ENCODE data around the gene SOHLH1. TPM values are rescaled to one million over a fixed set of nuclear protein-coding genes. Genes with fewer than 3 reads are reported as not detected.

SOHLH1 gene
- total RNA-seq, 1 experiment from 2014 or later, result not detected

DNA sequence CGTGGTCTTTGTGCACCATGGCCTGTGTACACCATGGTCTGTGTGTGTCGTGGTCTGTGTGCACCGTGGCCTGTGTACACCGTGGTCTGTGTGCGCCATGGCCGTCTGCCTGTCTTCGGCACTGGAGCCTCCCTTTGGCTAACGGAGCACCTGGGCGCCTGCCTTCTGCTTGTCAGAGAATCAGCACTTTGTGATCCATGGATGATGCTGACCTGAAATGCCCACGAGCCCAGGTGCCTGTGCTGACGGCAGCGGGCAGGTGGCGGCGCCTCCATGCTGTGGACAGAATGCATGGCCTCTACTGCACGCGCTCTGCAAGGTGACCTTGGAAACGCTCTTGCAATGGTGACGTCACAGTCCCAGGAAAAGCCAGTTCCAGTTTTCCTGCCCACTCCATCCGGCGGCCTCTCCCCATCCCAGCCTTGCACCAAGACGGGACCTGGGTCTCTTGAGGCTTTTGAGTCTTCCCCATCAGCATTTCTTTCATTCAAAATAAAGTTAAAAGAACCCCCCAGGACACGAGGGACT lies 21.6 kb downstream of the SOHLH1 start (continued):
- TF ChIP-seq, protein P1, sequence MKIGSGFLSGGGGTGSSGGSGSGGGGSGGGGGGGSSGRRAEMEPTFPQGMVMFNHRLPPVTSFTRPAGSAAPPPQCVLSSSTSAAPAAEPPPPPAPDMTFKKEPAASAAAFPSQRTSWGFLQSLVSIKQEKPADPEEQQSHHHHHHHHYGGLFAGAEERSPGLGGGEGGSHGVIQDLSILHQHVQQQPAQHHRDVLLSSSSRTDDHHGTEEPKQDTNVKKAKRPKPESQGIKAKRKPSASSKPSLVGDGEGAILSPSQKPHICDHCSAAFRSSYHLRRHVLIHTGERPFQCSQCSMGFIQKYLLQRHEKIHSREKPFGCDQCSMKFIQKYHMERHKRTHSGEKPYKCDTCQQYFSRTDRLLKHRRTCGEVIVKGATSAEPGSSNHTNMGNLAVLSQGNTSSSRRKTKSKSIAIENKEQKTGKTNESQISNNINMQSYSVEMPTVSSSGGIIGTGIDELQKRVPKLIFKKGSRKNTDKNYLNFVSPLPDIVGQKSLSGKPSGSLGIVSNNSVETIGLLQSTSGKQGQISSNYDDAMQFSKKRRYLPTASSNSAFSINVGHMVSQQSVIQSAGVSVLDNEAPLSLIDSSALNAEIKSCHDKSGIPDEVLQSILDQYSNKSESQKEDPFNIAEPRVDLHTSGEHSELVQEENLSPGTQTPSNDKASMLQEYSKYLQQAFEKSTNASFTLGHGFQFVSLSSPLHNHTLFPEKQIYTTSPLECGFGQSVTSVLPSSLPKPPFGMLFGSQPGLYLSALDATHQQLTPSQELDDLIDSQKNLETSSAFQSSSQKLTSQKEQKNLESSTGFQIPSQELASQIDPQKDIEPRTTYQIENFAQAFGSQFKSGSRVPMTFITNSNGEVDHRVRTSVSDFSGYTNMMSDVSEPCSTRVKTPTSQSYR (CRISPR knock-in tag; IDR thresholded peaks at IDR 0.05), result no peak
- TF ChIP-seq, protein P2, sequence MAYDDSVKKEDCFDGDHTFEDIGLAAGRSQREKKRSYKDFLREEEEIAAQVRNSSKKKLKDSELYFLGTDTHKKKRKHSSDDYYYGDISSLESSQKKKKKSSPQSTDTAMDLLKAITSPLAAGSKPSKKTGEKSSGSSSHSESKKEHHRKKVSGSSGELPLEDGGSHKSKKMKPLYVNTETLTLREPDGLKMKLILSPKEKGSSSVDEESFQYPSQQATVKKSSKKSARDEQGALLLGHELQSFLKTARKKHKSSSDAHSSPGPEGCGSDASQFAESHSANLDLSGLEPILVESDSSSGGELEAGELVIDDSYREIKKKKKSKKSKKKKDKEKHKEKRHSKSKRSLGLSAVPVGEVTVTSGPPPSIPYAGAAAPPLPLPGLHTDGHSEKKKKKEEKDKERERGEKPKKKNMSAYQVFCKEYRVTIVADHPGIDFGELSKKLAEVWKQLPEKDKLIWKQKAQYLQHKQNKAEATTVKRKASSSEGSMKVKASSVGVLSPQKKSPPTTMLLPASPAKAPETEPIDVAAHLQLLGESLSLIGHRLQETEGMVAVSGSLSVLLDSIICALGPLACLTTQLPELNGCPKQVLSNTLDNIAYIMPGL (CRISPR knock-in tag; IDR thresholded peaks at IDR 0.05), result no peak
- TF ChIP-seq EMX1 (CRISPR knock-in tag; IDR thresholded peaks at IDR 0.05), result no peak
- TF ChIP-seq, protein P3, sequence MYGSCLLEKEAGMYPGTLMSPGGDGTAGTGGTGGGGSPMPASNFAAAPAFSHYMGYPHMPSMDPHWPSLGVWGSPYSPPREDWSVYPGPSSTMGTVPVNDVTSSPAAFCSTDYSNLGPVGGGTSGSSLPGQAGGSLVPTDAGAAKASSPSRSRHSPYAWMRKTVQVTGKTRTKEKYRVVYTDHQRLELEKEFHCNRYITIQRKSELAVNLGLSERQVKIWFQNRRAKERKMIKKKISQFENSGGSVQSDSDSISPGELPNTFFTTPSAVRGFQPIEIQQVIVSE (CRISPR knock-in tag; IDR thresholded peaks at IDR 0.05; ENCODE audit: borderline replicate concordance), result no peak
- TF ChIP-seq, protein P4, sequence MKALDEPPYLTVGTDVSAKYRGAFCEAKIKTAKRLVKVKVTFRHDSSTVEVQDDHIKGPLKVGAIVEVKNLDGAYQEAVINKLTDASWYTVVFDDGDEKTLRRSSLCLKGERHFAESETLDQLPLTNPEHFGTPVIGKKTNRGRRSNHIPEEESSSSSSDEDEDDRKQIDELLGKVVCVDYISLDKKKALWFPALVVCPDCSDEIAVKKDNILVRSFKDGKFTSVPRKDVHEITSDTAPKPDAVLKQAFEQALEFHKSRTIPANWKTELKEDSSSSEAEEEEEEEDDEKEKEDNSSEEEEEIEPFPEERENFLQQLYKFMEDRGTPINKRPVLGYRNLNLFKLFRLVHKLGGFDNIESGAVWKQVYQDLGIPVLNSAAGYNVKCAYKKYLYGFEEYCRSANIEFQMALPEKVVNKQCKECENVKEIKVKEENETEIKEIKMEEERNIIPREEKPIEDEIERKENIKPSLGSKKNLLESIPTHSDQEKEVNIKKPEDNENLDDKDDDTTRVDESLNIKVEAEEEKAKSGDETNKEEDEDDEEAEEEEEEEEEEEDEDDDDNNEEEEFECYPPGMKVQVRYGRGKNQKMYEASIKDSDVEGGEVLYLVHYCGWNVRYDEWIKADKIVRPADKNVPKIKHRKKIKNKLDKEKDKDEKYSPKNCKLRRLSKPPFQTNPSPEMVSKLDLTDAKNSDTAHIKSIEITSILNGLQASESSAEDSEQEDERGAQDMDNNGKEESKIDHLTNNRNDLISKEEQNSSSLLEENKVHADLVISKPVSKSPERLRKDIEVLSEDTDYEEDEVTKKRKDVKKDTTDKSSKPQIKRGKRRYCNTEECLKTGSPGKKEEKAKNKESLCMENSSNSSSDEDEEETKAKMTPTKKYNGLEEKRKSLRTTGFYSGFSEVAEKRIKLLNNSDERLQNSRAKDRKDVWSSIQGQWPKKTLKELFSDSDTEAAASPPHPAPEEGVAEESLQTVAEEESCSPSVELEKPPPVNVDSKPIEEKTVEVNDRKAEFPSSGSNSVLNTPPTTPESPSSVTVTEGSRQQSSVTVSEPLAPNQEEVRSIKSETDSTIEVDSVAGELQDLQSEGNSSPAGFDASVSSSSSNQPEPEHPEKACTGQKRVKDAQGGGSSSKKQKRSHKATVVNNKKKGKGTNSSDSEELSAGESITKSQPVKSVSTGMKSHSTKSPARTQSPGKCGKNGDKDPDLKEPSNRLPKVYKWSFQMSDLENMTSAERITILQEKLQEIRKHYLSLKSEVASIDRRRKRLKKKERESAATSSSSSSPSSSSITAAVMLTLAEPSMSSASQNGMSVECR (CRISPR knock-in tag; IDR thresholded peaks at IDR 0.05; ENCODE audit: borderline replicate concordance), result no peak
- no peak for TF ChIP-seq ESRRA (CRISPR knock-in tag; IDR thresholded peaks at IDR 0.05; ENCODE audit: borderline replicate concordance)
- TF ChIP-seq IRF2 (CRISPR knock-in tag; IDR thresholded peaks at IDR 0.05; ENCODE audit: borderline replicate concordance, low read depth), result no peak

DNA sequence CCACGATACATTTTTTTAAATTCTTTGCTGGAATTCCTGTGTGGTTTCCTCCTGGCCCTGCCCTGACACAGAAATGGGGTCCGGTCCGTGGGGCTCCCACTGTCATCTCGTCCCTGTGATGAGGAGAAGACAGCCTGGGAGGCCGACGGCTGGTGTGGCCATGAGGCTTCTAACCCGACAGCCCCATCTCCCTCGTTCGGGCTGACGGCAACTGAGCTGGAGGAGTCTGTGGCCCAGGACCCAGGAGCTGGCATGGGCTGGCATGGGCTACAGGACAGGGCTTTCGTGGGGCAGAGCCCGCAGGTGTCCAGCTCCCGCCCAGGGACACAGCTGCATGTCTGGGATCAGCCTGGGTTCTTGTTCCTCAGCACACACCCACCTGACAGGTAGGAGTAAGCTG lies 22.4 kb downstream of the SOHLH1 start:
- no peak for DNase-seq (ENCODE audit: low spot score)
- Mint-ChIP-seq H3K4me3 (no peak overlapping the region), H3K36me3 (no peaks in the 10 kb centered on the region), H3K27me3 (ENCODE audit: low read depth) (no peaks in the 10 kb centered on the region; the same call in 1 of the 2 replicates), H3K27ac (no peak overlapping the region), H3K4me1 (peaks cover 20% of the 10 kb centered on the region), H3K9me3 (peaks cover 3% of the 10 kb centered on the region; the same call in 1 of the 2 replicates)
- ChIA-PET CTCF (no interaction called here), POLR2A (no interaction called here)
- TF ChIP-seq, protein P5, sequence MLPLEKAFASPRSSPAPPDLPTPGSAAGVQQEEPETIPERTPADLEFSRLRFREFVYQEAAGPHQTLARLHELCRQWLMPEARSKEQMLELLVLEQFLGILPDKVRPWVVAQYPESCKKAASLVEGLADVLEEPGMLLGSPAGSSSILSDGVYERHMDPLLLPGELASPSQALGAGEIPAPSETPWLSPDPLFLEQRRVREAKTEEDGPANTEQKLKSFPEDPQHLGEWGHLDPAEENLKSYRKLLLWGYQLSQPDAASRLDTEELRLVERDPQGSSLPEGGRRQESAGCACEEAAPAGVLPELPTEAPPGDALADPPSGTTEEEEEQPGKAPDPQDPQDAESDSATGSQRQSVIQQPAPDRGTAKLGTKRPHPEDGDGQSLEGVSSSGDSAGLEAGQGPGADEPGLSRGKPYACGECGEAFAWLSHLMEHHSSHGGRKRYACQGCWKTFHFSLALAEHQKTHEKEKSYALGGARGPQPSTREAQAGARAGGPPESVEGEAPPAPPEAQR (CRISPR knock-in tag; IDR thresholded peaks at IDR 0.05), result no peak
- TF ChIP-seq, protein P6, sequence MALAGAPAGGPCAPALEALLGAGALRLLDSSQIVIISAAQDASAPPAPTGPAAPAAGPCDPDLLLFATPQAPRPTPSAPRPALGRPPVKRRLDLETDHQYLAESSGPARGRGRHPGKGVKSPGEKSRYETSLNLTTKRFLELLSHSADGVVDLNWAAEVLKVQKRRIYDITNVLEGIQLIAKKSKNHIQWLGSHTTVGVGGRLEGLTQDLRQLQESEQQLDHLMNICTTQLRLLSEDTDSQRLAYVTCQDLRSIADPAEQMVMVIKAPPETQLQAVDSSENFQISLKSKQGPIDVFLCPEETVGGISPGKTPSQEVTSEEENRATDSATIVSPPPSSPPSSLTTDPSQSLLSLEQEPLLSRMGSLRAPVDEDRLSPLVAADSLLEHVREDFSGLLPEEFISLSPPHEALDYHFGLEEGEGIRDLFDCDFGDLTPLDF (CRISPR knock-in tag; IDR thresholded peaks at IDR 0.05), result no peak
- TF ChIP-seq GRHL2 (CRISPR knock-in tag; IDR thresholded peaks at IDR 0.05; ENCODE audit: insufficient replicate concordance, severe bottlenecking) (no peak), ZNF232 (CRISPR knock-in tag; IDR thresholded peaks at IDR 0.05) (no peak), KAT7 (CRISPR knock-in tag; IDR thresholded peaks at IDR 0.05; ENCODE audit: borderline replicate concordance) (no peak), NR1H2 (CRISPR knock-in tag; IDR thresholded peaks at IDR 0.05) (no peak), SMAD3 (CRISPR knock-in tag; IDR thresholded peaks at IDR 0.05; ENCODE audit: borderline replicate concordance) (no peak)
- TF ChIP-seq, protein P7, sequence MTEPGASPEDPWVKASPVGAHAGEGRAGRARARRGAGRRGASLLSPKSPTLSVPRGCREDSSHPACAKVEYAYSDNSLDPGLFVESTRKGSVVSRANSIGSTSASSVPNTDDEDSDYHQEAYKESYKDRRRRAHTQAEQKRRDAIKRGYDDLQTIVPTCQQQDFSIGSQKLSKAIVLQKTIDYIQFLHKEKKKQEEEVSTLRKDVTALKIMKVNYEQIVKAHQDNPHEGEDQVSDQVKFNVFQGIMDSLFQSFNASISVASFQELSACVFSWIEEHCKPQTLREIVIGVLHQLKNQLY (CRISPR knock-in tag; IDR thresholded peaks at IDR 0.05), result no peak
- ATAC-seq, result no peak

Measured in WTC11 (cell line).